EH (cell line): ENCODE data around the gene CELF4.

Experiments
- DNase-seq: peaks from one replicate; pipeline ENCODE4 v3.0.0-alpha.2; 2015; ENCODE audit warnings: low read depth

Gene CELF4

DNA sequence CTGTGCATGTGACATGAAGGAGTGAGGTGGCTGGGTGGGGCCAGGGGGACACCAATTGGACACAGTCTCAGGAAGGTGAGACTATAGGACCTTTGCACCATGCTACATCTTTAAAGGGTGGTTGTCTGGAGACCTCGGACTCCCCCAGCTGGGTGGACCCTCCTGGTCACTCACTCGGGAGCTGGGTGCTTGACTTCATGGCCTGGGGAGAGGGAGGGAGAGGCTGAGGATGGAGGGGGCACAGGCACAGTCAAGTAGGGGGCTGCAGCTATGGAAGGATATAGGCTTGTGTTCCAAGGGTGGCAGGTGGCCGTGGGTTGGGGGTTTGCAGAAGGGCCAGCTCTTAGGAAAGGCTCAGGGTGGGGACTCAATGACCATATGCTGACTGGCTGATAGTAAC lies 7.1 kb upstream of the CELF4 start:
- no peak for DNase-seq

DNA sequence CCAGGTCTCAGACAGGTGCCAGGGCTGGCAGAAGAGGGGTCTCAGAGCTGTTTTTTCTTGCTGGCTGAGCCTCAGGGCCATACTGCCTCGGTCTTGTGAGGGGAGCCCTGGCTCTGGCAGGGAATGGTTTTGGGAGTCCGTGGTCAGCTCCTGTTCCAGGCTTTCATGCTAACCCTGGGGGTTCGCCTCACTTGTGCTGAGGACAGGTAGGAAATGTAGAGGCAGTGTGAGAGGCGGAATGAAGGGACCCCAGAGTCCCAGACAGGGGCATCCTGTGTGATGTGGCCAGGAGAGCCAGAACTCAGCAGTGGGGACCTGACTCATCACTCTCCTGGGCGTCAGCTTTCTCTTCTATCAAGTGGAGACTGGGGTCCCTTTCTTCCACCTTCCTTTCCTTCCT lies 5.7 kb upstream of the CELF4 start:
- DNase-seq = no peak

DNA sequence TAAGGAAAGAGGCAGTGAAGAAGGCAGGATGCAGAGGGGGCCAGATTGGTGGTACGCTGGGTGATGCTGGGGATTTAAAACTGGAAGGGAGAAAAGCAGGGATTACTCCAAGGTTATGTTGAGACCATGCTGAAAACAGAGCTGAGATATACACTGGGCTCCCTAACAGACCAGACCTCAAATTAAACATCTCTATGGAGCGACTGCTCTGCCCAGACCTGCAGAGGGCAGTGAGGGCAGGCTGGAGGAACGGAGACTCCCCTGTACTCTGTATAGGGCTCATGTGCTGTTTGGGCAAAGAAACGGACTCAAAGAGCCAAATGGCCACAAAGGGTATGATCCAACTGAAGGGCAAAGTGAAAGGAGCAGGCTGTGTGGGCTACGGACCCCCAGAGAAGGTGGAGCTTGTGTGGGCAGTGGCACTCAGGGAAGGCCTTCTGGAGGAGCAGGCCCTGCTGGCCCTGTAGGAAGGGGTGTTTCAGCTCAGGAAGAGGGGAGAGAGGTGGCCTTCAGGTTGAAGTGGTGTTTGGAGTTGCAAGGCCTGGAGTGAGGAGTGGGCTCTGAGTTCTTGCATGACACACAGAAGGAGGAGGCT lies 4.8 kb upstream of the CELF4 start:
- DNase-seq = no peak

DNA sequence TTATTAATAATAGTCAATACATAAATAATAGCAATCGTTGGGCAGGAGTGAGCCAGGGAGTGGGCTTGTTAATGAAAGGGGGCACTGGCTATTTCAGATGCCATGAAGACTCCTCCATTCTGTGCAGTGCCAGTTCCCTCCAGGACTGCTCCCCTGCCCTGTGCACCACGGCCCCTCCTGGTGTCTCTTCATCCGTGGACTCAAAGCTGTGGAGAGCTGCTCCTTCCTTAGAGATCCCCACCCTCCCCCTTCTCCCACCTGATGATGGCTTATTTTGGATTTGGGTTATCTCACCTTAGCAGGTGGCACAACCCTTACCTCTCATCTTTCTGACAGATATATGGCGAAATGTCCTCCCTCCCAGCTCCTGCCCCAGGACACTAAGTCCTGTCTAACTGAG lies 3.1 kb upstream of the CELF4 start:
- no peak for DNase-seq

DNA sequence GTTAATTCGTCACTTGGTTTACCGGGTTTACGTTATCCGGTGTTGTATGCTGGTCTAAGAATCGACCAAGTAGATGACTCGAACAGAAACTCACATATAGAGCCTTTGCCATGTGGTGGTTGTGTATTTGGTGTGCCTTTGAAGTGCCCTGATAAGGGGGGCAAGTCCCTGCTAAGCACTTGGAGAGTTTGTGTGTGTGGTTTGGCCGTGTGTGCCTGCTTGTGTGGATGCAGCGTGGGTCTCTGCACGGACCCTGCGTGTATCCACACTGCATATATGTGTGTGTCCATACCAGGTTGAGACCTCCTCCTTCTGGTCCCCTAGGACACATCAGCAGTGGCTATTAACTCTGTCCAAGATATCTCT lies 2.4 kb upstream of the CELF4 start:
- no peak for DNase-seq

DNA sequence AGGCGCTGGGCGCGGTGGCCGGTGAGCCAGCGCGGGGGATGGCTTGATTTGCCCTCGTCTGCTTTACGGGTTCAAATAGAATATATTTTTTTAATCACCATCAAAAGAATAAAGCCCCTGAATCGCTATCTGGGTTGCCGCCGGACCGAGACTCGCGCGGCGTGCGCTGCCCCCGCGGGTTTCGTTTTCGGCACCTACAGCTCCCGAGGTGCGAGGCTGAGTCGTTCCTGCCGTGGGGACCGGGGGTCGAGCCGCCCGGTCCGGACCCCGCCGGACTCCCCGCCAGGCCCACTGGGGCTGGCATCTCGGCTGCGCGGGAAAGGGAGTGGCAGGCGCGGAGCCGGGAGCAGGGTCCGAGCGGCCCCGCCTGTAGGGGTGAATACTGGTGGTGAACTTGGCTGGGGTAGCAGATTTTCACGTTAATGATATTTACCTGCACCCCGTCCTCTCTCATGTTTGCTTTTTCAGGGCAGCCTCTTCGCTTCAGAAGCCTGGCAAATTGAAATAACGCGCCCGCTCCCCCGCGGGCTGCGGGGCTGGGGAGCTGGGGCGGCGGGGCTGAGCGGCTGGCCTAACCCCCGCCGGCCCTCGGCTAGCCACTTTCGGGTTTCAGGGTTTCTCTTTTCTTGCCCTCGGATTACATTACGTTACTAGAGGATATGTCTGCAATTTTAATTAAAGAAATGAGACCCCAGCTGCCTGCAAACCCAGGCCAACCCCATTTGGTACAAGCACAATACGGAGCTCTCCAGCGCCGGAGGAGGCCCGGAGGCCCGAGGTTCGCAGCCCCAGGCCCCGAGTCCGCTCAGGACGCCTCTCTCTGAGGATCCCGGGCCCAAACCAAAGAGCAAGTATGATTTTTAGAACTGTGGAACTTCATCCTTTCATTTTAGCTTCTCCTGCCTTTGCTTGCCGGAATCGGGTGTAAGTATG lies 1.7 kb upstream of the CELF4 start:
- DNase-seq = no peak

DNA sequence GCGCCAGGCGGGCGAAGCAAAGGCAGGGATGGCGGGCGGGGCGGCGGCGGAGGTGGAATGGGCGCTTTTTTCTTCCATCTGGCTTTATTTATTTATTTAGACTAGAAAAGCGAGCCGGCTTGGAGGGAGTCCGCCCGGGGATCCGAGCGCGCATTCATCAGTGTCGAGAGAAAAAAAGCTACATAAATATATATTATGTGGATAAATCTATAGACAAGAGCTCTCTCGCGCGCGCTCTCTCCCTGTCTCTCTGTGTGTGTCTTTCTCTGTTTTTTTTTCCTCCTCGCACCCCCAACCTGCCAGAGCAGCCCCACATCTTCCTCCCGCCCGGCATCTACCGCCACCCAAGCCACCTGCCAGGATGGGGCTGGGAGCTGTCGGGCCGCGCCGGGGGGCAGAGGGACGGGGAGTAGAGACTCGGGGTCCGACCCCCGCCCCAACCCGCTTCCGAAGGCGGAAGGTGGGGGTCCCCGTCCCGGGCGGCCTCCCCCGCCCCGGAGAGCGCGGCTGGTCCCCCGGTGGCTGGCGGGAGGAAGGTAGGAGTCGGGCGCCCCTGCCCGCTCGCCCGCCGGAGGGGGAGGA lies 972 bp upstream of the CELF4 start:
- no peak for DNase-seq

DNA sequence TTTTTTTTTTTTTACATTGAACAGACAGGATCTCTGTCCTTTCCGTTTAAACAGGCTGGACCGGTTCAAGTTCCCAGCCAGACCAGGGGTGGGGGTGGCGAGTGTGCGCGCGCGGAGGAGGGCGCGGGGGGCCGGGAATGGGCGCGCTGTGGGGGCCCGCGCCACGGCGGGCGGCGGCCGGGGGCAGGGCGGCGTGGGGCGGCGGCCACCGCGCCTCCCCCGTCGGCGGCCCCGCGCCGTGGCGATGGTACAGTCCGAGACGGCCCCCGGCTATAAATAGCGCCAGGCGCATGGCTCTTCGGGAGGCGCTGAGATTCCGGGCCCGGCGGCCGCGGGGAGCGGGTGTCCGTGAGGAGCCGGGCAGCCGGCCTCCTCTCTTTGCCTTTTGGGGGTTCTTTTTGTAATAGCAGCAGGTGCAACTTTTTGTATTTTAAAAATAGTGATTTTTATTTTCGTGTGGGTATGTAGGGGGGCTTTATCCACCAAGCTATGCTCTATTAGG lies 430 bp upstream of the CELF4 start:
- peak; percentile 48 for DNase-seq

DNA sequence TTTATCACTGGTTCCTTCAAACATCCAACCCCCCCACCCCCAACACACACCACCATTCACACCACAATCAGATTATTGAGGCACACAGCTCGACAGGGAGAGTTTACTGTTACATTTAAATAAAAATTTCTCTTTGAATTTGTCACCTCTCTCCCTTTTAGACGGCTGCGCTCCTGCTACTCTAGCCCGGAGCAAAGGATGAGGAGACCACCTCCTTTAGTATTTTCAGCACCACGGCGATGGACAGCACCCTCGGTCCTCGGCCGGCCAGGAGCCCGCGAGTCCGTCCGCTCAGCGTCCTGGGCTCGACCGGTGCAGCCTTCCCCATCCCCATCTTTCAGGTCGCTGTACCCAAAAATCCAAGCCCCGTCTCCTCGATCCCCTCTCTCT lies 892 bp downstream of the CELF4 start:
- peak; percentile 47 for DNase-seq

DNA sequence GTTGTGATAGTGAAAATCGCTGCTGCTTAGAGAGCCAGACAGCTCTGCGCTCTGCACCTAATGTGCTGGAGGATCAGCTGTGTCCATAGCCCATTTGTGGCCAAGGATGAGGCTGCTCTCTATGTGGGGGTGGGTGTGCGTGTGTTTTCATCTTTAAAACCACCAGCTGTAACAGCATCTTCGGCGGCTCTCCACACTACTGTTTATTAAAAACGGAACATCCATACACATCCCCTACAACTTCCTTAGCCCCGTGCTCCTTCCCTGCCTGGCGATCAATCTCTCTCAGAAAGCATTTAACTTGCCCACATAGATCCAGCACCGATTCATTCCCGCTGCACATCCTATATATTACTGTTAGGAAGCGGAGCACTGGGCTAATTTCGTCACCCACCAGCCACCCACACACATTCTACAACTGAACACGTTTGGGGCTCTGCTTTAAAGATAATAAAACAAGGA lies 1.6 kb downstream of the CELF4 start:
- DNase-seq = no peak

DNA sequence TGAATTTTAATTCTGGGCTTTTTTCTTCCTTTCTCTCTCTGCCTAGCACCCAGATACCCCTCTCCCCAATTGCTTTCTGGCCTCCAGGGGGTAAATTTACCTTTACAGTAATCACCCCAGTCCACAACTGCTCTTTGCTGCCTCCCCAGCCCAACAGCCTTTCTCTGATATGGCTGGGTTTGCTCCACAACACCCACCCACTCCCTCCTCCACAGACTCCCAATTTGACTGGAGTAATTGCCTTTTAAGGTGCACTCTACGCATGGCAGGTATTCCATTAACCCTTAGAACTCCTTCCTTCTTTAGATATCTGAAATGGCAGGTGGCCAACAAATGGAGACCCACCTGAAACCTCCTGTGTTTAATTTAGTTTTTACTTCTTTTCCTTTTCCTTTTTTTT lies 3.6 kb downstream of the CELF4 start:
- no peak for DNase-seq

DNA sequence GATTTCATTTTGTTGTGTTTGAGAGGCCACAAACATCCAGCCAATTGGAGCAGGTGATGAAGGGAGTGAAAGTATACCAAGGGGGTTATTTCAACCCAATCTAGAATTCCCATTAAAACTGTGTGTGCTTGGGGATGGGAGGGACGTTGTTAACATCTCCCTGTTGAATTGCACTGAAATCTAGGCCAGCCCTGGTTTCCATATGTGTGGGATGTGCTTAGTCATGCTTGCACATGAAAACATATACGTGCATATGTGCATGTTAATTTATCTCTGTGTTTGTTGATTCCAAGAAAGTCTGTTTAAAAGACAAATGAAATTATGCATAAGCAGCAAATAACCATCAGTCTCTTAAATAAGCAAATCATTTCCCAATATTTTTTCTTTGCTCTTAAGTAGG lies 5.6 kb downstream of the CELF4 start:
- no peak for DNase-seq

DNA sequence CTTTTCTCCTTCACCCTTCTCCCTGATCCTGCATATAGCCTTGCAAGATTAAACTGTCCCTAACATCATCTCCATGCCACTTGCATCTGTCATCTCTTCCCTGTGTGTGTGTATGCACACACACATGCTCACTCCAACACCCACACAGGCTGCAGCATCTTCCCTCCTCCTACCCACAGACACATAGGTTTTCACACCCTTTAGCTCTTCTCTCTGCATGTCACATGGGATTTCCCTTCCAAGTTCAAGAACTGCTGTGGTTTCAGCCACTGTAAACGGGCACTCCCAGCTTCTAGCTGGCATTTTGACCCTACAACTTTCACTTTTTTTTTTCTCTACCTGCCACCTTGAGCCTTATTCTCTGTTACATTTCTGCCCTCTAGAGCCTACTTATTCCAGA lies 6.4 kb downstream of the CELF4 start:
- no peak for DNase-seq

DNA sequence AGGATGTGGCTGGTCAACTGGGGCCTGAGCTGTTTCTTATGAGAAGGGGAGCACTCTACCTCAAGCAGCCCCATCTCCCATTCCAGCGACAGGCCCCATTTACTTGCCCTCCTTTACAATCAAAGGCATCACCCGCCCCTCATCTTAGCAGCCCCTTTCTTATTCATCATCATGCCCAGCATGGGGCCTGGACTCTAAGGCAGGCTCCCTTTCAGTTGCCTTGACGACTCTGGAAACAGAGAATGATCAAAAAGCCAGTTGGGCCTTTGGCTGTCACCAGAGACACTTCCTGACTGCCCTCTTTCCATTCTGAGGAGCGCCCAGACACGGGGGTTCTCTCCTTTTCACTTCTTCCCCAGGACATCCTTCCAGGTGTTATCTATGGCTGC lies 11.2 kb downstream of the CELF4 start:
- DNase-seq = no peak

DNA sequence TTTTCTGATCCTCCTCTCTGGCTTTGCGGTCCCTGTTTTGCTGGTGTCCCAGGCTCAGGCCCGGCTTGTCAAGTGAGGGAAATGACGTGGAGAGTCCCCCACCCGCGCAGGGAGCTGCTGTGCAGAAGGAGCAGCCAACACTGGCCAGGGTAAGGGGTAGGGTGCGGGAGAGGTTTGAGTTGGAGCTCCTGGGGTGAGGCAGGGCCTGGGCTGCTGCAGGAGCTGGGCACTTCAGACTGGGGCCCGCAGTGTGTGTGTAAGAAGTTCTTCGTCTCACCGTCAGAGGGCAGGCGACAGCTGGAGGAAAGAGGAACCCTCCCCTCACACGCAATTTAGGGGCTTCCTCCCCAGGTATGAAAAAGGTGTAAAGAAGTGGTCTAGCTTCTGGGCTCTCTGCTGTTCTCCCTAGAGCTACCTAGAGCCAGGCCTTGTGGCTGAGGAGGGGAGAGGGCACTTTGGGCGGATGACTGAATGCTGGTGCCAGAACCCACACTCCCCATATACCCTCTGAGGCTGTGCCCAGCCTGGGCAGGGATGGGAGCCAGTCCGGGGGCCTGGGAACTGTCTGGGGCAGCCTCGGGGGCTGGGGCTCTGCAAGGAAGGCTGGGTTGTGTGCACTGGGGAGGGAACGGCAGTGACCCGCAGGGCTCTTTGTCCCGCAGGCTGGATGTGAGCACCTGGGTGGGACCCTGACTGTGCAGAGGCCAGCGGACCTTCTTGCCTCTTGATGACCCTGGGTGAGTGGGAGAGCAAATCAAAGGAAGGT lies 11.8 kb downstream of the CELF4 start:
- no peak for DNase-seq

DNA sequence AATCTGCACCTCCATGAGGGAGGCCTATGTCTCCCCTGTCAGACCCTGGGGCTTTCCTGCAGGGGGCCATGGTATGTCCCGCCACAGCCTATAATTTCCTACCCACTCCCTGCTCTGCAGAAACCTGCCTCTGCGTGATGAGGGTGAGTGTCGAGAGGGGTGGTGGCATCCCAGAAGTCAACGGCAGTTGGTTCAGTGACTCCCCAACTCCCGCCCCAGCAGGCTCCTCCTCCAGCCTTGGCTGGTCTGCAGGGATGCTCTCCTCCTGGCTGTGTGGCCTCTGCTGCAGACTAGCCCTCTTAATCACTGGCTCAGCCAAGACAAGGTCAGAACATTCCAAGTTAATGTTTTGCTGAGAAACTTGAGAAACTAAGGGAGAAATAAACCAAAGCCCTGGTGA lies 13.3 kb downstream of the CELF4 start:
- DNase-seq = no peak

DNA sequence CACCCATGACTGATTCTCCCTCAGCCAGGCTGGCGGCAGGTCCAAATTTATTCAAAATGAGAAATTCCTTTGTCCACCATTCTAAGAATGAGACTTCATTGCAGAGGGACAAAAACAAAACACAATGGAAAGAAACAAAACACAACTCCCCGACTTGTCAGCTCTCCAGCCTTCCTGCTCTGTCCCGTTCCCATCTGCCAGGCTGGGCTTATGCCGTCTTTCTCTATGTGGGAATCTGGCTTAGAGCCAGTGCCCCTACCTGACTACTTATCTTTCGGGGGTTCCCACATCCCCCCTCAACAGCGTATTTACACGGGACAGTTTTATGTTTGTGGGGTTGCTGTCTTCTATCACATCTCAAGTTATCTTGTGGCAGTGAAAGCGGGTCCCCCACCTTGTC lies 13.8 kb downstream of the CELF4 start:
- DNase-seq = no peak

DNA sequence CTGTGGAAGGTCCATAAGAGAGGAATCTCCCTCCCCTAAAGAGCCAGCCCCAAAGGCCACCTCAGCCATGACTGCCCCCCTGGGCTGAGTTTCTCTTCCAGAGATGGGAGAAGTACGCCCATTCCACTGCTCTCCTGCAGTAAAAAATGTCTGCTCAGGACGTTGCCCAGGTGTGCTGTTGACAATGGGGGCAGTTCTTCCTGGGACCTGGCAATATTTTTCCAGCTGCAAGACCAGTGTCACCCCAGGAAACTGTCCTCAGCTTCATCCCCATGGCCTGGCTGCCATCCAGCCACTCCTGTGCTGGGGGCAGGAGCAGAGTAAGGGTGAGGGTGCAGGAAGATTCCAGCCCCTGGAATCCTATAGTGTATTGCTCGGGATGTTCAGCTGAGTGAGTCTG lies 14.3 kb downstream of the CELF4 start:
- DNase-seq = no peak

DNA sequence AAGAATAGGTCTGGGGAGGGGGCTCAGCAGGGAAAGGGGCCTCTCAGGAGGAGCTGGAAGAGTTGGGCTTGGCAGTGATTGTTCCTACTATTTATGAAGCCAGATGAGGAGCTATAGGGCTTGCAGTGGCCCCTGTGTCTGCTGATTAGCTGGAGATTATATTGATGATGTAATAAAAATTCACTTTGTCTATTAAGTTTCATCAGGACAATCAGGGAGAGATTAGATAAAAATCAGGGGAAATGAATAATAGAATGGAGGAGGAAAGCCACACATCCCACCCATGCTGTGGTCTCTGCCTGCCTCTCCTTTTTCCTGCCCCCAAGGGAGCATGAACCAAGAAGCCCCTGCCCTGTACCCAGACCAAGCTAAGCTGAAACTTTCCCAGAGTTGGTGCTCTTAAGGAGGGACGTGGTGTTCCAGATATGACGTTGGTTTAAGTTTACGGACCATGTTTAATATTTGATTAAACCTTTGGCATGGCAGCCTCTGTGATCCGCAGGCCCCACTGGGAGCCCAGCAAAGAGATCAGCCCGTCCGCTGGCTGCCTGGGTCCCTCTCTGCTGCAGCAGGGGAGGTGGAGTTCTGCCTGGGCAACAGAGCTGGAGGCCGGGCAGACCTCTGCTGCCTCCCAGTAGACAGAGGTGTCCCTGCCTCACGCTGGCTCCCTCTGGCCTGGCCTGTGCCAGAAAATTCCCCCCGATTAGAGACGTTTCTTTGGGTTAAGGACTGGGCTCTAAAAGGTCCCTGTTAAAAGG lies 15.3 kb downstream of the CELF4 start:
- DNase-seq = no peak

DNA sequence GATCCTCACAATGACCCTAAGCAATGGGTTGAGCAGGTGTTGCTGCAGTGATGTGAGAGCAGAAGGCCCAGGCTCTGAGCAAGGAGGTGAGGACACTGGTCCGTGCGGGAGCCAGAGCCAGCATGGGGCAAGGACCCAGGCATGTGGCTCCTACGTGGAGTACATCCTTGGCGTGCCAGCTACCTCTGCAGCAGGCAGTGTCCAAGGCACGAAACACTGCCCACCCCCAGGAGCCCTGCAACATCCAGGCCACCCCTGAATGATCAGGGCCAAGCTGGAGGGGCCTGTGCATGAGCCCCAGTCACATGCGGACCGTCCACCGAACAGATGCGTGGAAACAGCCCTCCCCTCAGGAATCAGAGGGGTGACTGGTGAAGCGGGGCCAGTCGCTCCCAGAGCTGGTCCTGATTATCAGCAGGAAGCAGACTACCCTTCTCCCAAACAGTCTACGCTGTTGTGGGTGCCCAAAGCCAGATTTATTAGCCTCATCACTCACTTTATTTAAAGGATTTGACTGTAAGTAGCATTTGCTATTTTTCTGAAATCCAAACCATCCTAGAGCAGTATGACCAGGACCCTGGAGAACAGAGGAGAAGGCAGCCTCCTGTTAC lies 16.8 kb downstream of the CELF4 start:
- DNase-seq = no peak

DNA sequence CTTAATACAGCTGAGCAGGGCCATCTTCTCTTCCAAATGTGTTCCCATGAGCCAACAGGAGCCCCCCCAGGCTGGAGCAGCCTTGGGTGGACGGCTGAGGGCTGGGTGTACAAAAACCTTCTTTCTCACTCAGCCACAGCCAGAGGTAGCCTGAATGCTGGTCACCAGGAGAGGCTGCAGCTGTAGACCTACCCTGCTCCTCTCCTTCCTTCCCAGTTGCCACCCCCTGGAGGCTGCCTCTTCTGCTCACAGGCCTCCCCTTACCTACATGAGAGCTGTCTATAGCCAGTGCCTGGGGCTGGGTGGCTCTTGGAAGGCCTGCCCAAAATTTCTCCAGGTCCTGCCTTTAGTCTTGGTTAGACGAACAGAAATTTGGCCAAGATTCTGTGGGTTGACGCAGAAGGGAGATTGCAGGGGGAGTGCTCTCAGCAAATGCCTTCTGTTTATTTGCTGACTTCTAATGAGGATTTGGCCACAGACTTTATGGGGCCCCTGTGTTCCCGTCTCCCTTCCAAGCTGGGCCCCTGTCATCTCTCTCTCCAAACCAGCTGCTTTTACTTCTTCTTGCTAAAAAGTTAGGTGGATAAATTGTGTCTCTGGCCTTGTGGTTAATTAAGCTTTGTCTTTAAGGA lies 18.3 kb downstream of the CELF4 start:
- no peak for DNase-seq
